Measurements from ENCODE around the gene HEXD.
A peak's percentile ranks its signal among the peaks of the same experiment; 100 is the strongest.

The HEXD gene

GRCh38 chr17:82461827-82462524 lies 43.8 kb downstream of the HEXD start:
- DNase-seq, result no peak

GRCh38 chr17:82463391-82463790 lies 45.2 kb downstream of the HEXD start:
- no peak for DNase-seq

GRCh38 chr17:82463925-82464566 lies 45.9 kb downstream of the HEXD start:
- DNase-seq, result no peak

GRCh38 chr17:82464567-82464929 lies 46.4 kb downstream of the HEXD start:
- no peak for DNase-seq

- peak; percentile 25 for DNase-seq
Observed at GRCh38 chr17:82465023-82465603, 47.0 kb downstream of the HEXD start.

GRCh38 chr17:82468692-82469091 lies 50.5 kb downstream of the HEXD start:
- DNase-seq, result no peak

GRCh38 chr17:82470065-82470464 lies 51.9 kb downstream of the HEXD start:
- no peak for DNase-seq

GRCh38 chr17:82474223-82475010 lies 56.3 kb downstream of the HEXD start:
- no peak for DNase-seq

GRCh38 chr17:82475458-82475857 lies 57.3 kb downstream of the HEXD start:
- no peak for DNase-seq

- no peak for DNase-seq
Observed at GRCh38 chr17:82477934-82478333, 59.8 kb downstream of the HEXD start.

GRCh38 chr17:82479602-82480001 lies 61.5 kb downstream of the HEXD start:
- DNase-seq, result no peak

- DNase-seq, result no peak
Observed at GRCh38 chr17:82480318-82480717, 62.2 kb downstream of the HEXD start.

GRCh38 chr17:82483204-82483660 lies 65.1 kb downstream of the HEXD start:
- DNase-seq, result no peak

GRCh38 chr17:82483836-82484235 lies 65.7 kb downstream of the HEXD start:
- no peak for DNase-seq

GRCh38 chr17:82486231-82487094 lies 68.3 kb downstream of the HEXD start:
- no peak for DNase-seq

- DNase-seq, result no peak
Observed at GRCh38 chr17:82487910-82488309, 69.8 kb downstream of the HEXD start.

- DNase-seq, result no peak
Observed at GRCh38 chr17:82489117-82489516, 71.0 kb downstream of the HEXD start.

- no peak for DNase-seq
Observed at GRCh38 chr17:82489851-82490511, 71.8 kb downstream of the HEXD start.

GRCh38 chr17:82490512-82491195 lies 72.5 kb downstream of the HEXD start:
- DNase-seq, result no peak

GRCh38 chr17:82491196-82491530 lies 73.0 kb downstream of the HEXD start:
- DNase-seq, result no peak

- no peak for DNase-seq
Observed at GRCh38 chr17:82491533-82491932, 73.4 kb downstream of the HEXD start.

Data from activated naive CD4-positive, alpha-beta T cell treated with Interleukin-2 at 50 U/mL for 16 hours (primary cell).